ENCODE measurements around the gene FIGNL2.
A peak's percentile ranks its signal among the peaks of the same experiment; 100 is the strongest.

The FIGNL2 gene

GRCh38 chr12:51870504-51870903 lies 22.0 kb upstream of the FIGNL2 start:
- no peak overlapping the region for H3K4me3 ChIP-seq (ENCODE audit: low read depth, low read length)
- in situ Hi-C loops (cut with HindIII; ENCODE audit: low sequenced_read_pairs), result no loop called here
- no peak for TF ChIP-seq CTCF (IDR thresholded peaks at IDR 0.05; ENCODE audit: low read depth, low read length, missing control alignments)
- DNase-seq (ENCODE audit: low read depth), result no peak

GRCh38 chr12:51869931-51870330 lies 21.4 kb upstream of the FIGNL2 start:
- DNase-seq (ENCODE audit: low read depth), result no peak
- no peak for TF ChIP-seq CTCF (IDR thresholded peaks at IDR 0.05; ENCODE audit: low read depth, low read length, missing control alignments)
- in situ Hi-C loops (cut with HindIII; ENCODE audit: low sequenced_read_pairs), result no loop called here
- no peak overlapping the region for H3K4me3 ChIP-seq (ENCODE audit: low read depth, low read length)

GRCh38 chr12:51869496-51869865 lies 21.0 kb upstream of the FIGNL2 start:
- in situ Hi-C loops (cut with HindIII; ENCODE audit: low sequenced_read_pairs), result no loop called here
- no peak for DNase-seq (ENCODE audit: low read depth)
- no peak for TF ChIP-seq CTCF (IDR thresholded peaks at IDR 0.05; ENCODE audit: low read depth, low read length, missing control alignments)
- H3K4me3 ChIP-seq (ENCODE audit: low read depth, low read length), result peak overlapping the region; percentile 44

DNA sequence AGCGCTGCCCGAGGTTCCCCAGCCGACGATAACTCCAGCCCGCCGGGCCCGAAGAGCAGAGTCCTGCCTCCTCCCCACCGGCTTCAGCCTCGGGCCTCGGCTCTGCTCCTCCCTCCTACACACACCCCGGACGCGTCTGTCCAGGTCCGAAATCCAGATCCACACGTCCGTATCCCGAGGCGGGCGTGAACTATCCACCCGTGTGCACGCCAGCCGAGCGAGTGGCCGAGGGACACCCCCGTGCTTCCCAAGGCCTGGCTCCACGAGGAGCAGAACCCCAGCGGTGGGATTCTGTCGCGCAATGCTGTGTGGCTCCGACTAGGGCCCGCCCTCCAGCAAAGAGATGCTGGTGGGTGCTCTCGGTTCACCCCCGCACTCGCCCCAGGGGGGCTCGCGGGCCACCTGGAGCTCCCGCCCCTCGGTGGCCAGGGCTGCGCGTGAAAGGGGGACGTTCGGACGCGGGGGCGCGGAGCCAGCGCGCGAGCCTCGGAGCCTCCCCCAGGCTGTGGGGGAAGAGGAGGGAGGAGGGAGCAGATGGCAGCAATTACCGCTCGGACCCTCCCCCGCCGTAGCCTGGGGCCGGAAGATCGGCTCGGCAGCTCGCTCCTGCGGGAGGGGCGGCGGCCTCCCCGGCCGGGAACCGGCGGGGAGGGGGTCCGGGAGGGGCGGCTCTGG lies 20.4 kb upstream of the FIGNL2 start:
- TF ChIP-seq CTCF (IDR thresholded peaks at IDR 0.05; ENCODE audit: low read depth, low read length, missing control alignments), result no peak
- H3K4me3 ChIP-seq (ENCODE audit: low read depth, low read length), result peak overlapping the region; percentile 44
- no peak for DNase-seq (ENCODE audit: low read depth)
- in situ Hi-C loops (cut with HindIII; ENCODE audit: low sequenced_read_pairs), result no loop called here

- no peak overlapping the region for H3K4me3 ChIP-seq (ENCODE audit: low read depth, low read length)
- no peak for DNase-seq (ENCODE audit: low read depth)
- no peak for TF ChIP-seq CTCF (IDR thresholded peaks at IDR 0.05; ENCODE audit: low read depth, low read length, missing control alignments)
- in situ Hi-C loops (cut with HindIII; ENCODE audit: low sequenced_read_pairs), result no loop called here
These were observed 19.4 kb upstream of the FIGNL2 start for GRCh38 chr12:51867796-51868428.

DNA sequence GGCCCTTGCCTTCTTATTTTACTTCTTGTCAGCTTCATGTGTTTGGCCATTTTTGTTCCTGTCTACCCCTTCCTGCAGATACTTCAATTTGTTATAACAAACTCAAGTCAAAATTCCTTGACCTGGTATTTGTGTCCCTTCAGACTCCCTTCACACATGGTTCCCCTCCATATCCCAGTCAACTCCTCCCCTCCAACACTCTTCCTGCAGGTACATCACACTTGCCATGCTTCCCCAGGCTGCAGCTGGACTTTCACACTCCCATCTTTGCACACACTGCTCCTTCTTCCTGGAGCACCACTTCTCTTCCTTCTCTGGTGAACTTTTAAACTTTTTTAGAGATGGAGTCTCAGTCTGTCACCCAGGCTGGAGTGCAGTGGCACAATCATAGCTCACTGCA lies 18.9 kb upstream of the FIGNL2 start:
- no peak overlapping the region for H3K4me3 ChIP-seq (ENCODE audit: low read depth, low read length)
- in situ Hi-C loops (cut with HindIII; ENCODE audit: low sequenced_read_pairs), result no loop called here
- DNase-seq (ENCODE audit: low read depth), result no peak
- TF ChIP-seq CTCF (IDR thresholded peaks at IDR 0.05; ENCODE audit: low read depth, low read length, missing control alignments), result no peak
